Gastroesophageal sphincter (tissue), 3 donors: Measurements from ENCODE around the gene PCSK5.

Source experiments
- POLR2A ChIP-seq, 2 donors: fragments of 450-650 bp; IDR thresholded peaks; one replicate each; pipeline ENCODE4 v1.6.1; 2017; ENCODE audit warnings: antibody characterized with exemption in 2 of 2, mild to moderate bottlenecking in 2 of 2, moderate library complexity in 1 of 2
- POLR2AphosphoS5 ChIP-seq: sonication (generic); formaldehyde crosslinking; IDR thresholded peaks from one replicate; pipeline ENCODE4 v1.6.1; 2017; ENCODE audit warnings: antibody characterized with exemption
- TF ChIP-seq, protein P1 (sequence below), 4 experiments: fragments of 200-600 bp in 2 of 4; fragments of 450-650 bp in 2 of 4; sonication (generic) in 1 of 4; IDR thresholded peaks; one replicate each; pipeline ENCODE4 v1.5.1; 2017 to 2019; ENCODE audit warnings: antibody characterized with exemption in 4 of 4, mild to moderate bottlenecking in 2 of 4, moderate library complexity in 2 of 4

DNA sequence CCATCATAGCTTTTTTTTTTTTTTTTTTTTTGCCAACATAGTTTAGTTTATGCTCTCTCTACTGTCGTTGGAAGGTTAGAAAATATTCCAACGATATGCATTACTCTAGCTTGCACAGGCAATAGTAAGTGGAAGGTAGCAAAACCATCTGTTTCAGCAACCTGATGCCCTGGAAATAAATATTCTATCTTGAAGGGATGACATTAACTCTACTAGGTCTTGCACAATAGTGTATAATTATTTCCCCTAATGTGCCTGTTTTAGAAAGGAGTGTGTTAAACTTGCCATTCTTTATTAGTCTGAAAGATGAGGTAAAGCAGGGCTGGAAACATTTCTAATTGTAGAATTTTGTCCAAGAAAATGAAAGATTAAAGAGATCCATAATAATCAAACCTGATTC, 111.0 kb downstream of the PCSK5 start:
- TF ChIP-seq, protein P1, sequence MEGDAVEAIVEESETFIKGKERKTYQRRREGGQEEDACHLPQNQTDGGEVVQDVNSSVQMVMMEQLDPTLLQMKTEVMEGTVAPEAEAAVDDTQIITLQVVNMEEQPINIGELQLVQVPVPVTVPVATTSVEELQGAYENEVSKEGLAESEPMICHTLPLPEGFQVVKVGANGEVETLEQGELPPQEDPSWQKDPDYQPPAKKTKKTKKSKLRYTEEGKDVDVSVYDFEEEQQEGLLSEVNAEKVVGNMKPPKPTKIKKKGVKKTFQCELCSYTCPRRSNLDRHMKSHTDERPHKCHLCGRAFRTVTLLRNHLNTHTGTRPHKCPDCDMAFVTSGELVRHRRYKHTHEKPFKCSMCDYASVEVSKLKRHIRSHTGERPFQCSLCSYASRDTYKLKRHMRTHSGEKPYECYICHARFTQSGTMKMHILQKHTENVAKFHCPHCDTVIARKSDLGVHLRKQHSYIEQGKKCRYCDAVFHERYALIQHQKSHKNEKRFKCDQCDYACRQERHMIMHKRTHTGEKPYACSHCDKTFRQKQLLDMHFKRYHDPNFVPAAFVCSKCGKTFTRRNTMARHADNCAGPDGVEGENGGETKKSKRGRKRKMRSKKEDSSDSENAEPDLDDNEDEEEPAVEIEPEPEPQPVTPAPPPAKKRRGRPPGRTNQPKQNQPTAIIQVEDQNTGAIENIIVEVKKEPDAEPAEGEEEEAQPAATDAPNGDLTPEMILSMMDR (IDR thresholded peaks at IDR 0.05): no peak
- TF ChIP-seq POLR2AphosphoS5 (no peak), POLR2A (IDR thresholded peaks at IDR 0.05) (no peak)
